Measurements from ENCODE around the gene KLF2.
A peak's percentile ranks its signal among the peaks of the same experiment; 100 is the strongest.
"Not testable (repeated sequence)": the region's sequence is repeated elsewhere in the genome, so short reads cannot be mapped to it uniquely, and the experiment has no call there.

The KLF2 gene

GRCh38 chr19:16324384-16325160 is at the start of gene KLF2:
Gene KLF2 (plus strand): TSS chr19:16324826. CDS start chr19:16324924, 98 bp downstream.
- DNase-seq (ENCODE audit: low read depth): peak; percentile 41
- no peak for TF ChIP-seq CTCF (IDR thresholded peaks at IDR 0.05; ENCODE audit: control insufficient read depth, extremely low read depth, insufficient read depth)

GRCh38 chr19:16280306-16280705 is 44.3 kb upstream of the KLF2 start:
- TF ChIP-seq CTCF (IDR thresholded peaks at IDR 0.05; ENCODE audit: control insufficient read depth, extremely low read depth, insufficient read depth): no peak
- no peak overlapping the region for H3K4me3 ChIP-seq (ENCODE audit: low read depth, low read length)
- no peak for DNase-seq (ENCODE audit: low read depth)

More at GRCh38 chr19:16324384-16325160, at the start of gene KLF2:
- H3K4me3 ChIP-seq (ENCODE audit: low read depth, low read length): peak within 1 kb of the TSS; percentile 60

- DNase-seq (ENCODE audit: low read depth): no peak
- H3K4me3 ChIP-seq (ENCODE audit: low read depth, low read length): no peak overlapping the region
- no peak for TF ChIP-seq CTCF (IDR thresholded peaks at IDR 0.05; ENCODE audit: control insufficient read depth, extremely low read depth, insufficient read depth)
Observed at GRCh38 chr19:16281743-16282142, 42.9 kb upstream of the KLF2 start.

- no peak for DNase-seq (ENCODE audit: low read depth)
- H3K4me3 ChIP-seq (ENCODE audit: low read depth, low read length): no peak overlapping the region
- TF ChIP-seq CTCF (IDR thresholded peaks at IDR 0.05; ENCODE audit: control insufficient read depth, extremely low read depth, insufficient read depth): no peak
Observed at GRCh38 chr19:16283210-16284061, 41.2 kb upstream of the KLF2 start.

- TF ChIP-seq CTCF (IDR thresholded peaks at IDR 0.05; ENCODE audit: control insufficient read depth, extremely low read depth, insufficient read depth): no peak
- no peak overlapping the region for H3K4me3 ChIP-seq (ENCODE audit: low read depth, low read length)
- no peak for DNase-seq (ENCODE audit: low read depth)
Observed at GRCh38 chr19:16284505-16284904, 40.1 kb upstream of the KLF2 start.

GRCh38 chr19:16285079-16285478 is 39.5 kb upstream of the KLF2 start:
- not testable (repeated sequence) for DNase-seq (ENCODE audit: low read depth); H3K4me3 ChIP-seq (ENCODE audit: low read depth, low read length)

- no peak for DNase-seq (ENCODE audit: low read depth)
- no peak overlapping the region for H3K4me3 ChIP-seq (ENCODE audit: low read depth, low read length)
- TF ChIP-seq CTCF (IDR thresholded peaks at IDR 0.05; ENCODE audit: control insufficient read depth, extremely low read depth, insufficient read depth): no peak
Observed at GRCh38 chr19:16285769-16286498, 38.7 kb upstream of the KLF2 start.

Data from LNCaP clone FGC (cell line).